AG10803 (cell line): ENCODE data around the gene BCO2.

ENCODE experiments used
- DNase-seq: peaks from one replicate; pipeline ENCODE4 v3.0.0; 2010; ENCODE audit warnings: low read depth
- H3K4me3 ChIP-seq: 2 replicates; pipeline ENCODE4 v1.5.1; 2011; ENCODE audit warnings: mild to moderate bottlenecking, low read length, control low read depth
- CTCF ChIP-seq: conservative IDR thresholded peaks from 2 replicates; pipeline ENCODE4 v1.5.1; 2011; ENCODE audit warnings: mild to moderate bottlenecking, low read length, control low read depth, inconsistent platforms

Gene BCO2

GRCh38 chr11:112266410-112266778 lies 91.1 kb downstream of the BCO2 start:
- no peak overlapping the region for H3K4me3 ChIP-seq
- DNase-seq: no peak
- no peak for TF ChIP-seq CTCF

GRCh38 chr11:112267188-112267591 lies 91.9 kb downstream of the BCO2 start:
- no peak overlapping the region for H3K4me3 ChIP-seq
- no peak for TF ChIP-seq CTCF
- DNase-seq: peak; percentile 66

- DNase-seq: no peak
- no peak overlapping the region for H3K4me3 ChIP-seq
- TF ChIP-seq CTCF: no peak
Observed at GRCh38 chr11:112268406-112268805, 93.1 kb downstream of the BCO2 start.
